KOPT-K1 (cell line): ENCODE data around the gene CYP4A22.
"Not testable (repeated sequence)": the region's sequence is repeated elsewhere in the genome, so short reads cannot be mapped to it uniquely, and the experiment has no call there.

Experiments used
- H3K27ac ChIP-seq: fragments of 200-600 bp; sonication (generic); 2 replicates; pipeline ENCODE4 v1.5.1; 2016; ENCODE audit warnings: antibody characterized with exemption, mild to moderate bottlenecking, low read depth, low read length; ENCODE audit not compliant: poor library complexity, severe bottlenecking
- H3K36me3 ChIP-seq: fragments of 200-600 bp; sonication (generic); 2 replicates; pipeline ENCODE4 v1.5.1; 2017; ENCODE audit warnings: antibody characterized with exemption, mild to moderate bottlenecking, low read length, moderate library complexity; ENCODE audit not compliant: insufficient read depth
- H3K9me3 ChIP-seq: fragments of 200-600 bp; sonication (generic); 2 replicates; pipeline ENCODE4 v1.5.1; 2017; ENCODE audit warnings: antibody characterized with exemption, low read length, mild to moderate bottlenecking; ENCODE audit not compliant: insufficient read depth, poor library complexity, severe bottlenecking

The CYP4A22 gene

GRCh38 chr1:47187231-47187925 lies 50.1 kb downstream of the CYP4A22 start:
- Histone ChIP-seq H3K27ac (no peak overlapping the region), H3K9me3 (no peaks in the 10 kb centered on the region)

GRCh38 chr1:47187926-47188250 lies 50.6 kb downstream of the CYP4A22 start:
- Histone ChIP-seq H3K36me3 (no peaks in the 10 kb centered on the region), H3K9me3 (no peaks in the 10 kb centered on the region), H3K27ac (no peak overlapping the region)

More at GRCh38 chr1:47187231-47187925, 50.1 kb downstream of the CYP4A22 start:
- H3K36me3 ChIP-seq, result no peaks in the 10 kb centered on the region

GRCh38 chr1:47188791-47189785 lies 51.8 kb downstream of the CYP4A22 start:
- Histone ChIP-seq H3K27ac (no peak overlapping the region), H3K36me3 (no peaks in the 10 kb centered on the region), H3K9me3 (no peaks in the 10 kb centered on the region)

- Histone ChIP-seq H3K9me3 (no peaks in the 10 kb centered on the region), H3K36me3 (no peaks in the 10 kb centered on the region), H3K27ac (no peak within 1 kb of the TSS)
Observed at GRCh38 chr1:47189844-47190508, 52.7 kb downstream of the CYP4A22 start, which contains the start of gene PDZK1IP1. Gene PDZK1IP1 (minus strand): TSS chr1:47190036. CDS start chr1:47189932, 104 bp downstream.

GRCh38 chr1:47190509-47190855 lies 53.2 kb downstream of the CYP4A22 start:
- no peaks in the 10 kb centered on the region for H3K36me3 ChIP-seq
- no peak overlapping the region for H3K27ac ChIP-seq
- H3K9me3 ChIP-seq, result no peaks in the 10 kb centered on the region

- Histone ChIP-seq H3K9me3 (no peaks in the 10 kb centered on the region), H3K27ac (no peak overlapping the region), H3K36me3 (no peaks in the 10 kb centered on the region)
Observed at GRCh38 chr1:47190857-47191256, 53.6 kb downstream of the CYP4A22 start.

GRCh38 chr1:47191940-47192457 lies 54.8 kb downstream of the CYP4A22 start:
- H3K36me3 ChIP-seq, result no peaks in the 10 kb centered on the region
- H3K27ac ChIP-seq, result no peak overlapping the region
- H3K9me3 ChIP-seq, result no peaks in the 10 kb centered on the region

- Histone ChIP-seq H3K27ac (no peak overlapping the region), H3K9me3 (no peaks in the 10 kb centered on the region), H3K36me3 (no peaks in the 10 kb centered on the region)
Observed at GRCh38 chr1:47192458-47193384, 55.5 kb downstream of the CYP4A22 start.

- H3K36me3 ChIP-seq, H3K27ac ChIP-seq, H3K9me3 ChIP-seq: not testable (repeated sequence)
Observed at GRCh38 chr1:47193496-47193895, 56.3 kb downstream of the CYP4A22 start.

- H3K9me3 ChIP-seq, result no peaks in the 10 kb centered on the region
- H3K36me3 ChIP-seq, result no peaks in the 10 kb centered on the region
- H3K27ac ChIP-seq, result no peak overlapping the region
Observed at GRCh38 chr1:47194311-47194710, 57.1 kb downstream of the CYP4A22 start.

- H3K36me3 ChIP-seq, H3K9me3 ChIP-seq, H3K27ac ChIP-seq: not testable (repeated sequence)
Observed at GRCh38 chr1:47195981-47196380, 58.7 kb downstream of the CYP4A22 start.

- H3K27ac ChIP-seq, result no peak overlapping the region
- H3K36me3 ChIP-seq, result no peaks in the 10 kb centered on the region
- H3K9me3 ChIP-seq, result no peaks in the 10 kb centered on the region
Observed at GRCh38 chr1:47196622-47197021, 59.4 kb downstream of the CYP4A22 start.

GRCh38 chr1:47198214-47198613 lies 61.0 kb downstream of the CYP4A22 start:
- Histone ChIP-seq H3K9me3 (peaks cover 5% of the 10 kb centered on the region), H3K36me3 (no peaks in the 10 kb centered on the region), H3K27ac (no peak overlapping the region)
